H9 (cell line): ENCODE results near the gene PLA1A. TPM values are rescaled to one million over a fixed set of nuclear protein-coding genes. Genes with fewer than 3 reads are reported as not detected.

Experiments
- DNase-seq: peaks from one replicate; pipeline ENCODE4 v3.0.0-alpha.2; 2017
- H2AFZ ChIP-seq: one replicate; pipeline ENCODE4 v1.6.1; 2013; ENCODE audit warnings: mild to moderate bottlenecking, low read length, control low read depth, moderate library complexity
- H2AK5ac ChIP-seq: 2 replicates; pipeline ENCODE4 v1.6.1; 2013; ENCODE audit warnings: low read length, control low read depth, mixed read lengths; ENCODE audit not compliant: insufficient read length
- H2BK120ac ChIP-seq: one replicate; pipeline ENCODE4 v1.6.1; 2013; ENCODE audit warnings: low read depth, mild to moderate bottlenecking, low read length, control low read depth, inconsistent platforms; ENCODE audit not compliant: poor library complexity, severe bottlenecking
- H2BK12ac ChIP-seq: 2 replicates; pipeline ENCODE4 v1.6.1; 2013; ENCODE audit warnings: low read length, control low read depth, mixed read lengths, low read depth; ENCODE audit not compliant: insufficient read length
- H2BK15ac ChIP-seq: 2 replicates; pipeline ENCODE4 v1.6.1; 2013; ENCODE audit warnings: low read depth, low read length, control low read depth
- H2BK20ac ChIP-seq: one replicate; pipeline ENCODE4 v1.6.1; 2013; ENCODE audit warnings: low read depth, mild to moderate bottlenecking, low read length, control low read depth, inconsistent platforms; ENCODE audit not compliant: poor library complexity, severe bottlenecking
- H2BK5ac ChIP-seq: 2 replicates; pipeline ENCODE4 v1.6.1; 2013; ENCODE audit warnings: low read length, control low read depth, mixed read lengths; ENCODE audit not compliant: insufficient read length
- H3K14ac ChIP-seq: 2 replicates; pipeline ENCODE4 v1.6.1; 2013; ENCODE audit warnings: low read length, control low read depth; ENCODE audit not compliant: insufficient read depth
- H3K18ac ChIP-seq: 2 replicates; pipeline ENCODE4 v1.6.1; 2013; ENCODE audit warnings: low read depth, mild to moderate bottlenecking, mixed read lengths, low read length, control low read depth; ENCODE audit not compliant: insufficient read length
- H3K23ac ChIP-seq: 2 replicates; pipeline ENCODE4 v1.6.1; 2013; ENCODE audit warnings: low read length, control low read depth, mixed read lengths, low read depth; ENCODE audit not compliant: insufficient read length
- H3K23me2 ChIP-seq: 2 replicates; pipeline ENCODE4 v1.6.1; 2013; ENCODE audit warnings: low read depth, mild to moderate bottlenecking, mixed read lengths, low read length, control low read depth; ENCODE audit not compliant: insufficient read length, poor library complexity, severe bottlenecking
- H3K27ac ChIP-seq: 2 replicates; pipeline ENCODE4 v1.5.1; 2013; ENCODE audit warnings: low read length, control low read depth, mixed read lengths, low read depth; ENCODE audit not compliant: insufficient read length
- H3K27me3 ChIP-seq: 2 replicates; pipeline ENCODE4 v1.6.1; 2013; ENCODE audit warnings: low read length, control low read depth, inconsistent platforms; ENCODE audit not compliant: insufficient read depth
- H3K4ac ChIP-seq: 2 replicates; pipeline ENCODE4 v1.6.1; 2013; ENCODE audit warnings: low read depth, mild to moderate bottlenecking, control low read depth, inconsistent platforms, low read length, moderate library complexity
- H3K4me1 ChIP-seq: 2 replicates; pipeline ENCODE4 v1.6.1; 2013; ENCODE audit warnings: low read length, control low read depth, inconsistent platforms; ENCODE audit not compliant: insufficient read depth
- H3K4me2 ChIP-seq: 2 replicates; pipeline ENCODE4 v1.6.1; 2013; ENCODE audit warnings: low read length, control low read depth, mixed read lengths; ENCODE audit not compliant: insufficient read length, insufficient read depth
- H3K56ac ChIP-seq: 2 replicates; pipeline ENCODE4 v1.6.1; 2013; ENCODE audit warnings: low read depth, mild to moderate bottlenecking, mixed read lengths, low read length, control low read depth; ENCODE audit not compliant: insufficient read length
- H3K79me1 ChIP-seq: 2 replicates; pipeline ENCODE4 v1.6.1; 2013; ENCODE audit warnings: low read depth, mild to moderate bottlenecking, moderate library complexity, low read length, control low read depth, inconsistent platforms; ENCODE audit not compliant: insufficient read depth, poor library complexity, severe bottlenecking
- H3K79me2 ChIP-seq: 2 replicates; pipeline ENCODE4 v1.6.1; 2013; ENCODE audit warnings: low read length, control low read depth, inconsistent platforms; ENCODE audit not compliant: insufficient read depth
- H3K9ac ChIP-seq: 2 replicates; pipeline ENCODE4 v1.6.1; 2013; ENCODE audit warnings: low read length, control low read depth, mixed read lengths; ENCODE audit not compliant: insufficient read length; ENCODE audit errors: extremely low read depth
- H3K9me3 ChIP-seq: one replicate; pipeline ENCODE4 v1.6.1; 2013; ENCODE audit warnings: low read depth, low read length, inconsistent platforms; ENCODE audit not compliant: control insufficient read depth
- H3T11ph ChIP-seq: one replicate; pipeline ENCODE4 v1.6.1; 2013; ENCODE audit warnings: mild to moderate bottlenecking, low read length, control low read depth, inconsistent platforms
- H4K20me1 ChIP-seq: one replicate; pipeline ENCODE4 v1.6.1; 2013; ENCODE audit not compliant: control insufficient read depth, insufficient read length, insufficient read depth
- H4K5ac ChIP-seq: 2 replicates; pipeline ENCODE4 v1.6.1; 2013; ENCODE audit warnings: low read depth, mild to moderate bottlenecking, mixed read lengths, low read length, control low read depth; ENCODE audit not compliant: insufficient read length
- H4K8ac ChIP-seq: replicated peaks from 2 replicates; pipeline ENCODE4 v1.6.1; 2013; ENCODE audit warnings: low read length, control low read depth, mixed read lengths, low read depth; ENCODE audit not compliant: insufficient read length
- H4K91ac ChIP-seq: 2 replicates; pipeline ENCODE4 v1.6.1; 2013; ENCODE audit warnings: low read depth, mild to moderate bottlenecking, moderate library complexity, mixed read lengths, low read length, control low read depth; ENCODE audit not compliant: insufficient read length
- H3K27ac Mint-ChIP-seq, 3 experiments: 2 replicates in 2 of 3; 3 replicates in 1 of 3; pipeline ENCODE4 v1.8.0; 2020 to 2021; ENCODE audit warnings: mixed read lengths in 3 of 3, mild to moderate bottlenecking in 1 of 3, moderate library complexity in 1 of 3
- H3K27me3 Mint-ChIP-seq: 2 replicates; pipeline ENCODE4 v1.8.0; 2021; ENCODE audit warnings: low read depth, mild to moderate bottlenecking, moderate library complexity, mixed read lengths
- H3K36me3 Mint-ChIP-seq, 3 experiments: 2 replicates in 2 of 3; 3 replicates in 1 of 3; pipeline ENCODE4 v1.8.0; 2020 to 2021; ENCODE audit warnings: low read depth in 3 of 3, mixed read lengths in 3 of 3; ENCODE audit not compliant: insufficient read depth in 1 of 3
- H3K4me1 Mint-ChIP-seq, 2 experiments: 2 replicates each; pipeline ENCODE4 v1.8.0; 2020; ENCODE audit warnings: mixed read lengths in 2 of 2
- H3K4me3 Mint-ChIP-seq, 2 experiments: 2 replicates in 1 of 2; 3 replicates in 1 of 2; pipeline ENCODE4 v1.8.0; 2020 to 2021; ENCODE audit warnings: mild to moderate bottlenecking in 2 of 2, mixed read lengths in 2 of 2, moderate library complexity in 1 of 2
- H3K9me3 Mint-ChIP-seq, 2 experiments: 2 replicates in 1 of 2; 3 replicates in 1 of 2; pipeline ENCODE4 v1.8.0; 2020; ENCODE audit warnings: mild to moderate bottlenecking in 2 of 2, mixed read lengths in 2 of 2, moderate library complexity in 1 of 2
- CTCF ChIP-seq: fragments of 200-600 bp; sonication (generic); conservative IDR thresholded peaks from 3 replicates; pipeline ENCODE4 v1.8.0; 2021; ENCODE audit warnings: antibody characterized with exemption, mild to moderate bottlenecking
- WGBS: extraction: QIAGEN DNeasy Blood & Tissue Kit; methylation state at CpG from one replicate; pipeline ENCODE4 v1.1.7; 2013; ENCODE audit warnings: missing lambda C conversion rate, low lambda C conversion rate, mixed read lengths; ENCODE audit not compliant: insufficient read length; ENCODE audit errors: extremely low coverage; 5-methylcytosine and 5-hydroxymethylcytosine counted together
- total RNA-seq: library from RNA; stranded (reverse); gene quantifications from 2 replicates; pipeline ENCODE4 v1.2.1, GENCODE V29; 2021

The PLA1A gene
- total RNA-seq, 1 experiment from 2014 or later, result not detected

DNA sequence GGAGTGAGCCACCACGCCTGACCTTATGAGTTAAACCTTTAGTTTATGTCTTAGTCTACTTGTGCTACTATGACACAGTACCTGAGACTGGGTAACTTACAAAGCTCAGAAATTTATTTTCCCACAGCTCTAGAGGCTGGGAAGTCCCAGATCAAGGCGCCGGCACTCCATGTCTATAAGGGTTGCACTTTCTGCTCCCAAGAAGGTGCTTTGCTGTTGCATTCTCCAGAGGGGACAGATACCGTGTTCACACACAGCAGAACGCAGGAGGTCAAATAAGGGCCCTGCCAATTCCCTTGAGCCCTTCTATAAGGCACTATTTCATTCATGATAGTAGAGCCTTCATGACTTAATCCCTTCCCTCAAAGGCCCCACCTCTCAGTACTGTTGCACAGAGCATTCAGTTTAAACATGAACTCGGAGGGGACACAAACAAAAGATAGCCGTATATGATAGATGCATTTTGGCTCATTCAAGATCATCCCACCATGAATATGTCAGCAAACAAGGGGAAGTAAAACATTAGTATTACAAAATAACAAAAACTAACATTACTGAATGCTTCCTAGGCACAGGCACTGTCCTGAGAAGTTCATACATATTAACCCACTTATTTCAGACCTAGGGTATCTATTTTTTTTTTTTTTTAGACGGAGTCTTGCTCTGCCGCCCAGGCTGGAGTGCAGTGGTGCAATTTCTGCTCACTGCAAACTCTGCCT, 26.5 kb downstream of the PLA1A start:
- H4K91ac ChIP-seq, result no peak overlapping the region
- no peak overlapping the region for H3K27ac ChIP-seq
- H3K23ac ChIP-seq, result no peak overlapping the region
- H3K79me1 ChIP-seq, result no peaks in the 10 kb centered on the region
- no peaks in the 10 kb centered on the region for H3K9me3 ChIP-seq
- Mint-ChIP-seq H3K4me1 (peaks cover 18 to 21% of the 10 kb centered on the region in 2 experiments), H3K9me3 (no peaks in the 10 kb centered on the region; a peak in 1 of 5 replicates), H3K27me3 (peaks cover 4% of the 10 kb centered on the region), H3K36me3 (no peaks in the 10 kb centered on the region), H3K27ac (no peak overlapping the region), H3K4me3 (no peak overlapping the region; a peak in 1 of 5 replicates)
- no peaks in the 10 kb centered on the region; the same call in 1 of the 2 replicates for H3K27me3 ChIP-seq
- no peak overlapping the region for H2AK5ac ChIP-seq
- no peak overlapping the region for H3K18ac ChIP-seq
- no peak overlapping the region for H3K14ac ChIP-seq
- no peak overlapping the region for H3T11ph ChIP-seq
- no peak overlapping the region for H2BK20ac ChIP-seq
- WGBS, result no CpG with 5 or more reads among the region's 9 CpGs
- H3K23me2 ChIP-seq, result no peaks in the 10 kb centered on the region
- H3K4ac ChIP-seq, result no peak overlapping the region
- H4K5ac ChIP-seq, result no peak overlapping the region
- no peak overlapping the region for H2BK15ac ChIP-seq
- no peak overlapping the region for H4K8ac ChIP-seq
- no peak overlapping the region for H2BK5ac ChIP-seq
- H2AFZ ChIP-seq, result no peak overlapping the region
- H3K4me2 ChIP-seq, result no peak overlapping the region
- no peaks in the 10 kb centered on the region for H3K4me1 ChIP-seq
- H3K9ac ChIP-seq, result no peak overlapping the region
- DNase-seq, result no peak
- no peak overlapping the region for H3K56ac ChIP-seq
- no peaks in the 10 kb centered on the region for H4K20me1 ChIP-seq
- no peak overlapping the region for H2BK120ac ChIP-seq
- no peak overlapping the region for H2BK12ac ChIP-seq
- no peaks in the 10 kb centered on the region for H3K79me2 ChIP-seq
- TF ChIP-seq CTCF, result no peak
